HFFc6 (cell line): ENCODE measurements around the gene CD55. TPM values are rescaled to one million over a fixed set of nuclear protein-coding genes. Genes with fewer than 3 reads are reported as not detected.

ENCODE experiments used
- DNase-seq: peaks from one replicate; pipeline ENCODE4 v3.0.0-alpha.2; 2018
- H3K27ac Mint-ChIP-seq: 2 replicates; pipeline ENCODE4 v1.8.0; 2020; ENCODE audit warnings: mild to moderate bottlenecking, mixed read lengths
- H3K27me3 Mint-ChIP-seq: 2 replicates; pipeline ENCODE4 v1.8.0; 2021; ENCODE audit warnings: mild to moderate bottlenecking, moderate library complexity, mixed read lengths; ENCODE audit not compliant: insufficient read depth
- H3K36me3 Mint-ChIP-seq: 2 replicates; pipeline ENCODE4 v1.8.0; 2021; ENCODE audit warnings: low read depth, mixed read lengths
- H3K4me1 Mint-ChIP-seq: 2 replicates; pipeline ENCODE4 v1.8.0; 2020; ENCODE audit warnings: low read depth, mixed read lengths
- H3K4me3 Mint-ChIP-seq: 2 replicates; pipeline ENCODE4 v1.8.0; 2020; ENCODE audit warnings: mild to moderate bottlenecking, moderate library complexity, mixed read lengths
- H3K9me3 Mint-ChIP-seq: 2 replicates; pipeline ENCODE4 v1.8.0; 2020; ENCODE audit warnings: mild to moderate bottlenecking, mixed read lengths
- total RNA-seq, 6 experiments: library from RNA; stranded (reverse); fragmentation: NEBNext Ultra II Directional; extraction: Animal tissue kit (Norgen Biotek cat#: 25700); gene quantifications; 2 replicates in 1 of 6; 3 replicates in 5 of 6; pipeline ENCODE4 v1.2.3, GENCODE V29; 2021
- TF ChIP-seq, protein P1 (sequence below): fragments of 200-600 bp; sonication (generic); IDR thresholded peaks from 2 replicates; pipeline ENCODE4 v1.5.0; 2021; ENCODE audit warnings: antibody characterized with exemption, mild to moderate bottlenecking

The CD55 gene
- total RNA-seq, 6 experiments from 2014 or later, result 13.7 to 26.1 (median 18.8) TPM

DNA sequence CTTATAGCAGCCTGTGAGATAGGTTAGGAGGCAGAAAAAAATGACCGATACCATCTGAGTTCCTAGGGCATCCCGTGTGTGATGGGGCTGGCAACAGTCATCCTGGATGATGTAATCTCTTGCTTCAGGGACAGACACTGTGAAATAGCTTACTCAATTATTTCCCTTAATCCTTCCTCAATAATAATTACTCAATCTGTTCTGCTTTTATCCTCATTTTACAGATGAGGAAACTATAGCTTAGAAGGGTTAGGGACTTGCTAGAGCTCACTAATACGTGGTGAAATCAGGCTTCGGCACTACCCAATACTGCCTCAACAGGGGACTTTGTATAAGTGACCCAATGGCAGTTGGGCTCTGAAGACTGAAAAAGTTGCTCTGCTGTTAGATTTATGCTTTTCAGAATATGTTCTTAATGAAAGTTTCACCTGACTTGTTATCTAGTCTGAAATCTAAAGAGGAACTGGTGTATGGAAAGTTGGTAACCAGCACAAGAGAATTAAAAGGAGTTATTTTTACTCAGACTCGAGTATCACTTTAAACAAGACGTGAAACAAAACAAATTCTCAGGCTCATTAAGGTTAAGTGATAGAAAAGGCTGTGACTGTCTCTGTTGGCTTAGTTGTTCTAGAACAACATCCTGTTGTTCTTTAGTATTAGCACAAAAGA, 14.4 kb downstream of the CD55 start:
- H3K4me1 Mint-ChIP-seq, result peaks cover 7% of the 10 kb centered on the region; the same call in 1 of the 2 replicates
- H3K9me3 Mint-ChIP-seq, result peaks cover 11% of the 10 kb centered on the region
- TF ChIP-seq, protein P1, sequence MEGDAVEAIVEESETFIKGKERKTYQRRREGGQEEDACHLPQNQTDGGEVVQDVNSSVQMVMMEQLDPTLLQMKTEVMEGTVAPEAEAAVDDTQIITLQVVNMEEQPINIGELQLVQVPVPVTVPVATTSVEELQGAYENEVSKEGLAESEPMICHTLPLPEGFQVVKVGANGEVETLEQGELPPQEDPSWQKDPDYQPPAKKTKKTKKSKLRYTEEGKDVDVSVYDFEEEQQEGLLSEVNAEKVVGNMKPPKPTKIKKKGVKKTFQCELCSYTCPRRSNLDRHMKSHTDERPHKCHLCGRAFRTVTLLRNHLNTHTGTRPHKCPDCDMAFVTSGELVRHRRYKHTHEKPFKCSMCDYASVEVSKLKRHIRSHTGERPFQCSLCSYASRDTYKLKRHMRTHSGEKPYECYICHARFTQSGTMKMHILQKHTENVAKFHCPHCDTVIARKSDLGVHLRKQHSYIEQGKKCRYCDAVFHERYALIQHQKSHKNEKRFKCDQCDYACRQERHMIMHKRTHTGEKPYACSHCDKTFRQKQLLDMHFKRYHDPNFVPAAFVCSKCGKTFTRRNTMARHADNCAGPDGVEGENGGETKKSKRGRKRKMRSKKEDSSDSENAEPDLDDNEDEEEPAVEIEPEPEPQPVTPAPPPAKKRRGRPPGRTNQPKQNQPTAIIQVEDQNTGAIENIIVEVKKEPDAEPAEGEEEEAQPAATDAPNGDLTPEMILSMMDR, result no peak
- peaks cover 27% of the 10 kb centered on the region for H3K36me3 Mint-ChIP-seq
- H3K27me3 Mint-ChIP-seq, result no peaks in the 10 kb centered on the region
- no peak overlapping the region for H3K4me3 Mint-ChIP-seq
- no peak overlapping the region for H3K27ac Mint-ChIP-seq
- no peak for DNase-seq

DNA sequence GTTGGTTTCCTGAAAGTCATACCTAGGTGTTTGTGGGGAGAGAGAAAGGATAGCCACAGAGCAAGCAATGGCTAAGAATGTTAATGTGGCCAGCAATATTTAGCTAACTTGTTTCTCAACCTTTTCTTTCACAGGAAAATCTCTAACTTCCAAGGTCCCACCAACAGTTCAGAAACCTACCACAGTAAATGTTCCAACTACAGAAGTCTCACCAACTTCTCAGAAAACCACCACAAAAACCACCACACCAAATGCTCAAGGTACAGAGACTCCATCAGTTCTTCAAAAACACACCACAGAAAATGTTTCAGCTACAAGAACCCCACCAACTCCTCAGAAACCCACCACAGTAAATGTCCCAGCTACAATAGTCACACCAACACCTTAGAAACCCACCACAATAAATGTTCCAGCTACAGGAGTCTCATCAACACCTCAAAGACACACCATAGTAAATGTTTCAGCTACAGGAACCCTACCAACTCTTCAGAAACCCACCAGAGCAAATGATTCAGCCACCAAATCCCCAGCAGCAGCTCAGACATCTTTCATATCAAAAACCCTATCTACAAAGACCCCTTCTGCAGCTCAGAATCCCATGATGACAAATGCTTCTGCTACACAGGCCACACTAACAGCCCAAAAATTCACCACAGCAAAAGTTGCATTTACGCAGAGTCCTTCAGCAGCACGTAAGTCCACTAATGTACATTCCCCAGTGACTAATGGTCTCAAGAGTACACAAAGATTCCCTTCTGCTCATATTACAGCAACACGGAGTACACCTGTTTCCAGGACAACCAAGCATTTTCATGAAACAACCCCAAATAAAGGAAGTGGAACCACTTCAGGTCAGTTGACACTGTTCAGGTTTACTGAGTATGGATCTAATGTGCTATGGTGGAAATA, 15.3 kb downstream of the CD55 start:
- Mint-ChIP-seq H3K4me3 (no peak overlapping the region), H3K4me1 (peaks cover 7% of the 10 kb centered on the region; the same call in 1 of the 2 replicates), H3K9me3 (peaks cover 11% of the 10 kb centered on the region), H3K27ac (peak overlapping the region; percentile 45), H3K36me3 (peaks cover 27% of the 10 kb centered on the region), H3K27me3 (no peaks in the 10 kb centered on the region)
- TF ChIP-seq, protein P1, result no peak
- peak; percentile 6 for DNase-seq

DNA sequence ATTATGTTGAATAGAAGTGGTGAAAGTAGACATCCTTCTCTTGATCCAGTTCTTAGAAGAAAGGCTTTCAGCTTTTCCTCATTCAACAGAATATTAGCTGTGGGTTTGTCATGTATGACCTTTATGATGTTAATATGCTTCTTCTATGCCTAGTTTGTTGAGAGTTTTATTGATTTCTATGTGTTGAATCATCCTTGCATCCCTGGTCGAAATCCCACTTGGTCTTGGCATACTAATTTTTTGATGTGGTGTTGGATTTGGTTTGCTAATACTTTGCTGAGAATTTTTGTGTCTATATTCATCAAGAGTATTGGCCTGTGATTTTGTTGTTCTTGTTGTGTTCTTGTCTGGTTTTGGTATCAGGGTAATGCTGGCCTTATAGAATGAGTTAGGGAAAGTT, 20.9 kb downstream of the CD55 start:
- Mint-ChIP-seq H3K36me3 (0 out of 2 replicates have a peak, but pooled peaks cover under 1% of the 10 kb centered on the region), H3K9me3 (no peaks in the 10 kb centered on the region), H3K4me1 (peaks cover 10% of the 10 kb centered on the region), H3K4me3 (no peak overlapping the region), H3K27me3 (no peaks in the 10 kb centered on the region; the same call in 1 of the 2 replicates), H3K27ac (no peak overlapping the region)
- TF ChIP-seq, protein P1, result no peak
- DNase-seq, result no peak

DNA sequence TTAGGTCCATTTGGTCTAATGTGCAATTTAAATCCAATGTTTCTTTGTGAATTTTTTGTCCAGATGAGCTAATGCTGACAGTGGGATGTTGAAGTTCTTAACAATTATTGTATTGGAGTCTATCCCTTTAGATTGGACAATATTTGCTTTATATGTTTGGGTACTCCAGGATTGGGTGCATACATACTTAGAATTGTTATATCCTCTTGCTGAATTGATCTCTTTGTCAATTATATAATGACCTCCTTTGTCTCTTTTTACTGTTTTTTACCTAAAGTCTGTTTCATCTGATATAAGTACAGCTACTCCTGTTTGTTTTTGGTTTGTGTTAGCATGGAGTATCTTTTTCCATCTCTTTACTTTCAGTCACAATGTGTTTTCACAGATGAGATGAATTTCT, 22.2 kb downstream of the CD55 start:
- no peak overlapping the region for H3K27ac Mint-ChIP-seq
- peaks cover 10% of the 10 kb centered on the region for H3K36me3 Mint-ChIP-seq
- TF ChIP-seq, protein P1, result no peak
- no peak for DNase-seq
- H3K27me3 Mint-ChIP-seq, result no peaks in the 10 kb centered on the region; the same call in 1 of the 2 replicates
- H3K4me3 Mint-ChIP-seq, result no peak overlapping the region
- no peaks in the 10 kb centered on the region for H3K9me3 Mint-ChIP-seq
- H3K4me1 Mint-ChIP-seq, result peaks cover 10% of the 10 kb centered on the region

DNA sequence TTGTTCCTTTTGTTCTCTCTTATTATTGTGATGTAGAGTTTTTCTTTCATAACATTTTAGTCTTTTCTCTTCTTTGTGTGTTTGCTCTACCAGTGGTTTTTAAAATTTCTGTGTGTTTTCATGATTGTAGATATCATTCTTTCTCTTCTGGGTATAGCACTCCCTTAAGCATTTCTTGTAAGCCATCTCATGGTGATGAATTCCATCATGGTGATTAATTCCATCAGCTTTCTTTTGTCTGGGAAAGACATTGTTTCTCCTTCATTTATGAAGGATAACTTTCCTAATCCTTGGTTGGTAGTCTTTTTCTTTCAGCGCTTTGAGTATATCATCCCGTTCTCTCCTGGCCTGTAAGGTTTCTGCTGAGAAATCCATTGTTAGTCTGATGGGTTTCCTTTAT, 22.7 kb downstream of the CD55 start:
- TF ChIP-seq, protein P1, result no peak
- Mint-ChIP-seq H3K4me3 (no peak overlapping the region), H3K36me3 (peaks cover 10% of the 10 kb centered on the region), H3K4me1 (peaks cover 10% of the 10 kb centered on the region), H3K27me3 (no peaks in the 10 kb centered on the region; the same call in 1 of the 2 replicates), H3K9me3 (peaks cover under 1% of the 10 kb centered on the region; the same call in 1 of the 2 replicates), H3K27ac (no peak overlapping the region)
- DNase-seq, result peak; percentile 4
